BLaER1 treated with 17β-estradiol and CSF1 and Interleukin-3, amounts not matched to agents 10 nM and 100 nM (cell line): ENCODE results near the gene LGALS1.
A peak's percentile ranks its signal among the peaks of the same experiment; 100 is the strongest.

ENCODE experiments used
- H3K27ac ChIP-seq, 11 experiments: shearing (Covaris generic); formaldehyde crosslinking; 2 replicates each; pipeline ENCODE4 v1.8.1; 2022
- H3K27me3 ChIP-seq, 11 experiments: shearing (Covaris generic); formaldehyde crosslinking; 2 replicates each; pipeline ENCODE4 v1.8.1; 2022
- H3K36me3 ChIP-seq, 11 experiments: shearing (Covaris generic); formaldehyde crosslinking; 2 replicates each; pipeline ENCODE4 v1.8.1; 2022
- H3K4me1 ChIP-seq, 10 experiments: shearing (Covaris generic); formaldehyde crosslinking; 2 replicates each; pipeline ENCODE4 v1.8.1; 2022
- H3K4me2 ChIP-seq, 11 experiments: shearing (Covaris generic); formaldehyde crosslinking; 2 replicates each; pipeline ENCODE4 v1.8.1; 2022
- H3K4me3 ChIP-seq, 10 experiments: shearing (Covaris generic); formaldehyde crosslinking; 2 replicates each; pipeline ENCODE4 v1.8.1; 2022
- H3K9ac ChIP-seq, 11 experiments: shearing (Covaris generic); formaldehyde crosslinking; 2 replicates each; pipeline ENCODE4 v1.8.1; 2022
- H3K9me3 ChIP-seq, 11 experiments: shearing (Covaris generic); formaldehyde crosslinking; replicated peaks in 1 of 11; 2 replicates each; pipeline ENCODE4 v1.8.1; 2022
- H4K20me1 ChIP-seq, 11 experiments: shearing (Covaris generic); formaldehyde crosslinking; 2 replicates each; pipeline ENCODE4 v1.8.1; 2022
- Cebpa-rat ChIP-seq, 11 experiments: shearing (Covaris generic); IDR thresholded peaks; 2 replicates each; pipeline ENCODE4 v1.8.1; 2022

Gene LGALS1

DNA sequence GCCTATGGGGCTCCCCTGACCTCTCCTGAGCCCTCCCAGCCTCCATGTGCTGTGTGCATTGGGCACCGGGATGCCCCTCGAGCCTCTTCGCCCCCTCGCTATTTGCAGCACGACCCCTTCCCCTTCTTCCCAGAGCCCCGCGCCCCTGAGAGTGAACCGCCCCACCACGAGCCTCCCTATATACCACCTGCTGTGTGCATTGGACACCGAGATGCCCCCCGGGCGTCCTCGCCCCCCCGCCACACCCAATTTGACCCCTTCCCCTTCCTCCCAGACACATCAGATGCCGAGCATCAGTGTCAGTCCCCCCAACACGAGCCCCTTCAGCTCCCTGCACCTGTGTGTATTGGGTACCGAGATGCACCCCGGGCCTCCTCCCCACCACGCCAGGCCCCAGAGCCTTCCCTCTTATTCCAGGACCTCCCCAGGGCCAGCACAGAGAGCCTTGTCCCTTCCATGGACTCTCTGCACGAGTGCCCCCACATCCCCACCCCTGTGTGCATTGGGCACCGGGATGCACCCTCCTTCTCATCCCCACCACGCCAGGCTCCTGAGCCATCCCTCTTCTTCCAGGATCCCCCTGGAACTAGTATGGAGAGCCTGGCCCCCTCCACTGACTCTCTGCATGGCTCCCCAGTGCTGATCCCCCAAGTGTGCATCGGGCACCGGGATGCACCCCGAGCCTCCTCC is 50.3 kb downstream of the LGALS1 start:
- peaks cover 8 to 27% (median 20%) of the 10 kb centered on the region in 11 experiments; a peak in 21 of 22 replicates for H3K9me3 ChIP-seq
- H3K36me3 ChIP-seq = peaks cover 20 to 44% (median 30%) of the 10 kb centered on the region in 11 experiments
- H3K4me1 ChIP-seq = peaks cover 45 to 55% (median 50%) of the 10 kb centered on the region in 10 experiments
- peak overlapping the region in 5 of 11 experiments; percentile 25 to 98 (median 37); a peak in 6 of 22 replicates for H3K27ac ChIP-seq
- peak overlapping the region in 7 of 11 experiments; percentile 23 to 95 (median 87); a peak in 8 of 22 replicates for H3K4me2 ChIP-seq
- TF ChIP-seq Cebpa-rat (IDR thresholded peaks at IDR 0.05) = no peak
- no peak overlapping the region for H3K4me3 ChIP-seq
- H3K27me3 ChIP-seq = no peaks in the 10 kb centered on the region
- H4K20me1 ChIP-seq = no peaks in the 10 kb centered on the region
- H3K9ac ChIP-seq = no peak overlapping the region

GRCh38 chr22:37726241-37726887 is 50.9 kb downstream of the LGALS1 start:
- Histone ChIP-seq H3K9me3 (peaks cover 8 to 27% (median 20%) of the 10 kb centered on the region in 11 experiments; a peak in 21 of 22 replicates), H3K27me3 (no peaks in the 10 kb centered on the region), H3K27ac (peak overlapping the region in 9 of 11 experiments; percentile 25 to 99 (median 93); a peak in 12 of 22 replicates), H3K36me3 (peaks cover 20 to 43% (median 30%) of the 10 kb centered on the region in 11 experiments), H3K4me1 (peaks cover 50 to 61% (median 57%) of the 10 kb centered on the region in 10 experiments), H3K4me3 (no peak overlapping the region), H3K4me2 (peak overlapping the region in 9 of 11 experiments; percentile 23 to 95 (median 87); a peak in 16 of 22 replicates), H3K9ac (peak overlapping the region in 1 of 11 experiments; percentile 84; a peak in 1 of 22 replicates), H4K20me1 (no peaks in the 10 kb centered on the region)
- no peak for TF ChIP-seq Cebpa-rat (IDR thresholded peaks at IDR 0.05)

GRCh38 chr22:37728620-37729019 is 53.2 kb downstream of the LGALS1 start:
- peaks cover 8 to 16% (median 11%) of the 10 kb centered on the region in 11 experiments; a peak in 20 of 22 replicates for H3K9me3 ChIP-seq
- no peaks in the 10 kb centered on the region for H4K20me1 ChIP-seq
- H3K4me1 ChIP-seq = peaks cover 67 to 80% (median 77%) of the 10 kb centered on the region in 10 experiments
- no peak overlapping the region for H3K4me3 ChIP-seq
- H3K9ac ChIP-seq = peak overlapping the region in 9 of 11 experiments; percentile 30 to 84 (median 56); a peak in 11 of 22 replicates
- no peak for TF ChIP-seq Cebpa-rat (IDR thresholded peaks at IDR 0.05)
- H3K27me3 ChIP-seq = no peaks in the 10 kb centered on the region
- H3K36me3 ChIP-seq = peaks cover 10 to 25% (median 17%) of the 10 kb centered on the region in 11 experiments; a peak in 21 of 22 replicates
- H3K4me2 ChIP-seq = peak overlapping the region; percentile 73 to 95 (median 87)
- H3K27ac ChIP-seq = peak overlapping the region in 10 of 11 experiments; percentile 25 to 99 (median 93); a peak in 19 of 22 replicates
